Measurements from ENCODE around the gene CEL.

DNA sequence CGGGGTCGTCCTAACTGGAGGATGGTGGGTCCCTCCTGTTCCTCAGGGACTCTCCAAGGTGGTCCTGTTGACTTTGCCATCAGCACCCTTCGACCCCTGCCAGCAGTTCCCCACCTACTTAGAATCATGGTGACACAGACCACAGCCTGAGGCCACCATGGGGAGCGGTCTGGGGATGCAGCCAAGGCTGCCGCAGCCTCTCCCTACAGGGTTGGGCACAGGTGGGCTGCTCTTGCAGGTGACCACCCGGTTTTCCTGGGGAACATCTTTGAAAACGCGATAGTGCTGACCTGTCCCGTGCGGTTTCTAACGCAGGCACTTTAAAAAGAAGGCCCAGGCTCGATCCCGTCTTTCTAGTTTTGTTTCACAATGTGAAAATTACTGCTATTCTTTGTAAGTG, 12.7 kb upstream of the CEL start:
- TF ChIP-seq, protein P1, sequence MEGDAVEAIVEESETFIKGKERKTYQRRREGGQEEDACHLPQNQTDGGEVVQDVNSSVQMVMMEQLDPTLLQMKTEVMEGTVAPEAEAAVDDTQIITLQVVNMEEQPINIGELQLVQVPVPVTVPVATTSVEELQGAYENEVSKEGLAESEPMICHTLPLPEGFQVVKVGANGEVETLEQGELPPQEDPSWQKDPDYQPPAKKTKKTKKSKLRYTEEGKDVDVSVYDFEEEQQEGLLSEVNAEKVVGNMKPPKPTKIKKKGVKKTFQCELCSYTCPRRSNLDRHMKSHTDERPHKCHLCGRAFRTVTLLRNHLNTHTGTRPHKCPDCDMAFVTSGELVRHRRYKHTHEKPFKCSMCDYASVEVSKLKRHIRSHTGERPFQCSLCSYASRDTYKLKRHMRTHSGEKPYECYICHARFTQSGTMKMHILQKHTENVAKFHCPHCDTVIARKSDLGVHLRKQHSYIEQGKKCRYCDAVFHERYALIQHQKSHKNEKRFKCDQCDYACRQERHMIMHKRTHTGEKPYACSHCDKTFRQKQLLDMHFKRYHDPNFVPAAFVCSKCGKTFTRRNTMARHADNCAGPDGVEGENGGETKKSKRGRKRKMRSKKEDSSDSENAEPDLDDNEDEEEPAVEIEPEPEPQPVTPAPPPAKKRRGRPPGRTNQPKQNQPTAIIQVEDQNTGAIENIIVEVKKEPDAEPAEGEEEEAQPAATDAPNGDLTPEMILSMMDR (conservative IDR thresholded peaks at IDR 0.05; ENCODE audit: low read length): no peak
- TF ChIP-seq EZH2phosphoT487 (IDR thresholded peaks at IDR 0.05; ENCODE audit: borderline replicate concordance, low read depth, low read length): no peak
